Stomach (tissue), 9 donors: ENCODE data around the gene RALGAPA2. TPM values are rescaled to one million over a fixed set of nuclear protein-coding genes. Genes with fewer than 3 reads are reported as not detected.
A peak's percentile ranks its signal among the peaks of the same experiment; 100 is the strongest.

Source experiments
- DNase-seq, 2 donors: peaks; one replicate each; pipeline versions ENCODE4 v3.0.0 to v3.0.0-alpha.2; 2013 to 2019
- H3K27ac ChIP-seq, 5 donors: fragments of 200-600 bp in 4 of 5; sonication (generic) in 4 of 5; one replicate each; pipeline ENCODE4 v1.5.1; 2013 to 2019; ENCODE audit warnings: mild to moderate bottlenecking in 1 of 5, moderate library complexity in 1 of 5
- H3K27me3 ChIP-seq, 3 donors: fragments of 200-600 bp; sonication (generic); one replicate each; pipeline ENCODE4 v1.5.1; 2017 to 2019; ENCODE audit warnings: mixed run types in 1 of 3
- H3K36me3 ChIP-seq, 4 donors: fragments of 200-600 bp; sonication (generic); 1 replicate in 3 of 4; 2 replicates in 1 of 4; pipeline ENCODE4 v1.5.1; 2016 to 2019
- H3K4me1 ChIP-seq, 4 donors: fragments of 200-600 bp; sonication (generic); one replicate each; pipeline ENCODE4 v1.5.1; 2016 to 2019
- H3K4me3 ChIP-seq, 4 donors: fragments of 200-600 bp; sonication (generic) in 3 of 4; one replicate each; pipeline ENCODE4 v1.5.1; 2016 to 2019; ENCODE audit warnings: mild to moderate bottlenecking in 1 of 4
- H3K9me3 ChIP-seq, 4 donors: fragments of 200-600 bp; sonication (generic); one replicate each; pipeline ENCODE4 v1.5.1; 2016 to 2019
- CTCF ChIP-seq, 7 experiments: fragments of 450-650 bp in 4 of 7; fragments of 200-600 bp in 3 of 7; sonication (generic) in 3 of 7; IDR thresholded peaks; one replicate each; pipeline ENCODE4 v1.5.1; 2016 to 2019; ENCODE audit warnings: antibody characterized with exemption in 7 of 7, control low read depth in 2 of 7, mild to moderate bottlenecking in 1 of 7
- EP300 ChIP-seq: sonication (generic); formaldehyde crosslinking; IDR thresholded peaks from one replicate; pipeline ENCODE4 v1.6.1; 2017; ENCODE audit warnings: antibody characterized with exemption
- POLR2A ChIP-seq, 4 donors: fragments of 450-650 bp; IDR thresholded peaks; one replicate each; pipeline ENCODE4 v1.6.1; 2016; ENCODE audit warnings: antibody characterized with exemption in 4 of 4, control low read depth in 2 of 4, mild to moderate bottlenecking in 1 of 4, moderate library complexity in 1 of 4
- POLR2AphosphoS5 ChIP-seq, 3 donors: sonication (generic); formaldehyde crosslinking; IDR thresholded peaks; one replicate each; pipeline ENCODE4 v1.6.1; 2016; ENCODE audit warnings: antibody characterized with exemption in 3 of 3
- WGBS, 5 donors: extraction: QIAGEN DNeasy Blood & Tissue Kit in 3 of 5; methylation state at CpG; one replicate each; pipeline versions ENCODE4 v1.1.5 to v1.1.7; 2013 to 2018; 5-methylcytosine and 5-hydroxymethylcytosine counted together
- intact Hi-C: fragments of 100-400 bp; cut with DNase I; formaldehyde crosslinking; loops from one replicate; pipeline ENCODE4 v1.15.1; 2023; ENCODE audit warnings: low total_unique reads
- polyA plus RNA-seq, 3 donors: library from polyadenylated mRNA; stranded (reverse); fragments of 200-250 nt; gene quantifications; one replicate each; pipeline ENCODE4 v1.2.3, GENCODE V29; 2013
- total RNA-seq, 5 donors: library from RNA; depleted of rRNA; stranded (reverse); fragments of >200 nt; gene quantifications; one replicate each; pipeline versions ENCODE4 v1.1.0 to v1.2.3, GENCODE V29; 2014 to 2016
- donor health status: healthy with polysubstance abuse.
- donor health status: Bipolar disorder and iron deficiency.
- donor health status: healthy.

Gene RALGAPA2
- total and polyA plus RNA-seq, 8 donors = 4.3 to 159 (median 48.7) TPM

- peaks cover 0 to 30% (median 18%) of the 10 kb centered on the region in 4 donors for H3K36me3 ChIP-seq
- WGBS, 5 donors = 26 to 41% (median 31%) methylated on average over 6 of the region's 6 CpGs
- DNase-seq = peak; percentile 78 to 79
- H3K4me3 ChIP-seq = no peak overlapping the region
- intact Hi-C loops = no loop called here
- peaks cover 0 to 31% (median 16%) of the 10 kb centered on the region in 4 donors for H3K4me1 ChIP-seq
- TF ChIP-seq POLR2AphosphoS5 (IDR thresholded peaks at IDR 0.05) (peak in 2 of 3 donors; percentile 60 to 84), CTCF (IDR thresholded peaks at IDR 0.05) (no peak)
- H3K27ac ChIP-seq = no peak overlapping the region
- H3K9me3 ChIP-seq = no peaks in the 10 kb centered on the region
- H3K27me3 ChIP-seq = no peaks in the 10 kb centered on the region
These were observed 301.8 kb downstream of the RALGAPA2 start for GRCh38 chr20:20410678-20411077.

GRCh38 chr20:20409331-20409730 is 303.1 kb downstream of the RALGAPA2 start:
- intact Hi-C loops = no loop called here
- WGBS, 5 donors = 95 to 99% (median 97%) methylated on average over 4 of the region's 4 CpGs
- Histone ChIP-seq H3K4me3 (no peak overlapping the region), H3K27ac (no peak overlapping the region), H3K27me3 (no peaks in the 10 kb centered on the region), H3K9me3 (no peaks in the 10 kb centered on the region), H3K36me3 (peaks cover 0 to 42% (median 29%) of the 10 kb centered on the region in 4 donors), H3K4me1 (peaks cover 0 to 21% (median 13%) of the 10 kb centered on the region in 4 donors)
- no peak for DNase-seq
- TF ChIP-seq EP300 = no peak
- no peak for TF ChIP-seq POLR2AphosphoS5 (IDR thresholded peaks at IDR 0.05)
- no peak for TF ChIP-seq POLR2A (IDR thresholded peaks at IDR 0.05)
- TF ChIP-seq CTCF (IDR thresholded peaks at IDR 0.05) = no peak

GRCh38 chr20:20407891-20408805 is 304.3 kb downstream of the RALGAPA2 start:
- no peak overlapping the region for H3K27ac ChIP-seq
- peaks cover 0 to 21% (median 13%) of the 10 kb centered on the region in 4 donors for H3K4me1 ChIP-seq
- TF ChIP-seq POLR2AphosphoS5 (IDR thresholded peaks at IDR 0.05) (no peak), POLR2A (IDR thresholded peaks at IDR 0.05) (no peak), EP300 (no peak), CTCF (IDR thresholded peaks at IDR 0.05) (no peak)
- no peaks in the 10 kb centered on the region for H3K9me3 ChIP-seq
- H3K36me3 ChIP-seq = peaks cover 0 to 53% (median 39%) of the 10 kb centered on the region in 4 donors
- intact Hi-C loops = no loop called here
- WGBS, 5 donors = 54 to 61% (median 57%) methylated on average over 6 of the region's 6 CpGs
- DNase-seq = peak in 1 of 2 donors; percentile 62
- no peaks in the 10 kb centered on the region for H3K27me3 ChIP-seq
- no peak overlapping the region for H3K4me3 ChIP-seq

- no peak overlapping the region for H3K27ac ChIP-seq
- TF ChIP-seq CTCF (IDR thresholded peaks at IDR 0.05) = no peak
- TF ChIP-seq POLR2A (IDR thresholded peaks at IDR 0.05) = no peak
- no peak for TF ChIP-seq POLR2AphosphoS5 (IDR thresholded peaks at IDR 0.05)
- no peak for TF ChIP-seq EP300
- H3K27me3 ChIP-seq = no peaks in the 10 kb centered on the region
- H3K4me3 ChIP-seq = no peak overlapping the region
- intact Hi-C loops = no loop called here
- no peak for DNase-seq
- peaks cover 0 to 19% (median 12%) of the 10 kb centered on the region in 4 donors for H3K4me1 ChIP-seq
- WGBS, 5 donors = 79 to 89% (median 84%) methylated on average over 2 of the region's 2 CpGs
- H3K36me3 ChIP-seq = peaks cover 0 to 64% (median 49%) of the 10 kb centered on the region in 4 donors
- H3K9me3 ChIP-seq = no peaks in the 10 kb centered on the region
These were observed 306.1 kb downstream of the RALGAPA2 start for GRCh38 chr20:20406306-20406705.
